Activated CD4-positive, alpha-beta T cell treated with anti-CD3 and anti-CD28 coated beads, Interleukin-2, amount 50 U/mL, for 24 hours (primary cell): ENCODE data around the gene SLC51A.
"Not testable (repeated sequence)": the region's sequence is repeated elsewhere in the genome, so short reads cannot be mapped to it uniquely, and the experiment has no call there.

Experiments used
- DNase-seq, 2 donors: peaks; one replicate each; pipeline ENCODE4 v3.0.0-alpha.2; 2020; ENCODE audit warnings: low read depth in 1 of 2, low spot score in 1 of 2

Gene SLC51A

DNA sequence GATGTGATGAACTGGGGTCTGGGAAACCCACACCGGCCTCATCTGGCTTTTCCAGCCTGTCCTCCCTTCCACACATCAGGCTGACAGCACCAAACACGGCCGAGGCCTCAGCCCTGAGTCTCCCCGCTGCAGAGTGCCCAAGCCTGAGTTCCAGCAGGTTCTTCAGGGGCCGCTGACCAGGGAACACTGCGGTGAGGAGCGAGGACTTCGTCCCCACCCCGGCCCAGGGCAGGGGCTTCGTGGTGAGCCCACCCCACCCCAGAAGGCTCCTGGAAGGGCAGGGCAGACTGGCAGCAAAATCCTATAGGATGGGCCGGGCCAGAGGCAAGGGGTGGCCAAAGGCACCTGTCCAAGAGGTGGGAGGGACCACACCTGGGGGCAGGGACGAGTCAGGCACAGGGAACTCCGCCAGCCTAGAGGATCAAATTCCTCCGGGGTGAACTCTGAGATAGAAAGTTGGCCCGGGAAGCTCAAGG, at the start of gene SLC51A:
Gene SLC51A, plus strand, starts transcription at position 446 of the 476 bp plus-strand sequence. CDS start 179 bp downstream, outside the sequence.
- DNase-seq = no peak

DNA sequence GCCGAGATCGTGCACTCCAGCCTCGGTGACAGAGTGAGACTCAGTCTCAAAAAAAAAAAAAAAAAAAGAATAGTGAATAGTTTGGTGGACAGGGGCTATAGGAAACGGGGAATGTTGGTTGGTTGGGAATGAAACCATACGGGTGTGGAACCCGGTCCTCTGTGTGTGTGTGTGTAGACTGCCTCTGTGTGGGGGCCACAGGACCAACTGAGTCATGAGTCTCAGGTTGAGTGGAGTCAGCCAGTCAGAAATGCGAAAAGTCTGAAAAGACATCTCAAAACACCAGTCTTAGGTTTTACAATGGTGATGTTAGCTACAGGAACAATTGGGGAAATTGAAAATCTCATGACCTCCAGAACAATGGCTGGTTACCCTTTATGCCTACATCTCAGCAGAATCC, 49.6 kb upstream of the SLC51A start:
- no peak for DNase-seq

DNA sequence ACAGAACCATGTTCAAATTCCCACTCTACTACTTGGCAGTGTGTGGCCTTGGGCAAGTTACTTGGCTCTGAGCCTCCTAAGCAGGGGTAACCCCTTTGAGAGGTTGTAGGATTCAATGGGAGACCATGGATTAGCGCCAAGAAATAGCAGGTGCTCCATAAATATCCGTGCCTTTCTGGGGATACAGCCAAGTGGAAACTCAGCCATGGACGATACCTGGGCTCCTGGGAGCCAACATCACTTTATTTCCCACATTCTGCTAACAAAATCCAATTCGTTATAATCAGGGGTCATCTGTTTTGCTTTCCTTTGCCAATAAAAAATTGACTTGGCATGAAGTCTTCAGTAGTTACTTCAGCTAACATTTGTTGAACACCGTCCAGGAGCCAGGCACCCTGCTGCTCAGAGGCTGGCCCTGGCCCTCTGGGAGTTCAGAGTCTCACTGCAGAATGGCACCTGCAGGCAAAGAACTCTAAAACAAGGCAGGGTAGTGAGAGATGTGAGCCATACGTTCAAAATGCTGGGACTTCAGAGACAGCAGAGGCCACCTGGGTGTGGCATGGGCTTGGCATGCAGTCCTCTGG, 47.4 kb upstream of the SLC51A start:
- DNase-seq = no peak

DNA sequence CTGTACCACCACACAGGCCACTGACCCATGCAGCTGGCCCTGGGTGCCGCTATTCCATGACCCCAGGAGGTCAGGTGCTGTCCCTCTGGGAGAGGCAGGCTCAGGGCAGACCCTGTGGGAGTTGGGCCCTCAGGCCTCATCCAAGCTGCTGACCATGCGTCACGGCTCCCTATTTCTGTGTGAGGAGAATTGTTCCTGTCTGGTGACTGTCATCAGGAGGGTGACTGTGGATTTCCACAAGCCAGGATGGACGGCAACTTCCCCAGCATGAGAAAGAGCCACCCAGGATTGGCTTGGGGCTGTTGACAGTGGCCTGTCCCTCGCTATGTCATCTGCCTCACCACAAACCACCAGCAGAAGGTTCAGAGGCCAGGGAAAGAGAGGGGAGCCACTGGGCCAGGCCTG, 46.5 kb upstream of the SLC51A start:
- no peak for DNase-seq

DNA sequence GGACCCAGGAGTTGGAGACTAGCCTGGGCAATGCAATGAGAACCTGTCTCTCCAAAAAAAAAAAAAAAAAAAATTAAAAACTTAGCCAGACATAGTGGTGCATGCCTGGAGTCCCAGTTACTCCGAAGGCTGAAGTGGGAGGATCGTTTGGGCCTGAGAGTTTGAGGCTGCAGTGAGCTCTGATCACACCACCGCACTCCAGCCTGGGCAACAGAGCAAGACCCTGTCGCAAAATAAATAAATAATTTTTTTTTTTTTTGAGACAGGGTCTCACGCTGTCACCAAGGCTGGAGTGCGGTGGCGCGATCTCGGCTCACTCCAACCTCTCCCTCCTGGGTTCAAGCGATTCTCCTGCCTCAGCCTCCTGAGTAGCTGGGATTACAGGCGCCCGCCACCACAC, 46.0 kb upstream of the SLC51A start:
- not testable (repeated sequence) for DNase-seq

DNA sequence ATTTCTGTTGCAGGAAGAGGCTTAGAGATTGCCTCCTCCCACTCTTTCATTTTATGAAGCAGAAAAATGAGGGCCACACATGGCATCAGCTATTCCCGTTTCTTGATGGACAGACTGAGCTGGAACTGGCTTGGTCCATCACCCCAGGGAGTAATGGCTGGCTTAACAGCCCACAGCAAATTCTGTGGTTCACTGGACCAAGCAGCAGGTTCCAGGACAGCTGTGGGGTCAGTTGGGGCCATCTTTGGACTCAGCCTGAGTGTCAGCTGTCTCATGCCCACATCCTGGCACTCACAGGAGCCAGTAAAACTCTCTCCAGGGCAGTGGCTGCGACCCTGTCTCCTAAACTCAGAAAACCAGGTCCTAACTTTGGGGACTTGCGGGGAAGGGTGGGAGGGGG, 41.7 kb upstream of the SLC51A start:
- no peak for DNase-seq

DNA sequence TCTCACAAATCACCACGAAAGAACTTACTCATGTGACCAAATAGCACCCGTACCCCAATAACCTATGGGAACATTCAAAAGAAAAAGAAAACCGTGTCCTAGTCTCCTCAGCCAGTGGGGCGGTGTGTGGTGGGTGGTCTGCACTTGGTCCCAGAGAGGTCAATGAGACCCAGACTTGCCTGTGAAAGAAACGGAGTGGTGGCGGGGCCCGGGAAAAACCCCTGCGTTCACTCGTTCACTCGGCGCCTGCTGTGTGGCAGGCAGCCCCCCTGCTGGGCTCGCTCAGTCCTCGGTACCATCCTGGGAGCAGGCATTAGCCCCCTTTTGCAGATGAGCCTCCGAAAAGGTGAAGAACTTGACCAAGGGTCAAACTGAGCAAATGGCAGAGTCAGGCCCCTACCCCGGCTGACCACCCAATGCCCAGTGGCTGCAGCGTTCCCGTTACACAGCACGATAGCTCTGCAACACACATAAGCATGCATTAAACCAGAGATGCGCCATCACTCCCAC, 41.2 kb upstream of the SLC51A start:
- DNase-seq = no peak

DNA sequence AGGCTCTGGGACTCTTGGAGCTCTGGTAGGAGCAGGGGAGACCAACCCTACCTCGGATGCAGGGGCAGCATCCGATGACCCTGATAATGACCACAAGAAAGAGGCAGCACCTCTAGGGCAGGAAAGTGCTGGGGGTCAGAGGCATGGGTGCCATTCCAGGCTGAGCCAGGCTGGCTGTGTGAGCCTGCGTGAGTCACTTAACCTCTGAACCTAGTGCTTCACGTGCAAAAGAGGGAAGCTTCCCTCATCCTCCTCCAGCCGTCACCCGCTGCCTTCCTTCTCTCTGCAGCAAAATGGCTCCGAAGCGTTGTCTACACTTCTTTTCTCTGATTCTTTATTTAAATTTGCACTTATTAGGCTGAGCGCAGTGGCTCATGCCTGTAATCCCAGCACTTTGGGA, 40.6 kb upstream of the SLC51A start:
- no peak for DNase-seq

DNA sequence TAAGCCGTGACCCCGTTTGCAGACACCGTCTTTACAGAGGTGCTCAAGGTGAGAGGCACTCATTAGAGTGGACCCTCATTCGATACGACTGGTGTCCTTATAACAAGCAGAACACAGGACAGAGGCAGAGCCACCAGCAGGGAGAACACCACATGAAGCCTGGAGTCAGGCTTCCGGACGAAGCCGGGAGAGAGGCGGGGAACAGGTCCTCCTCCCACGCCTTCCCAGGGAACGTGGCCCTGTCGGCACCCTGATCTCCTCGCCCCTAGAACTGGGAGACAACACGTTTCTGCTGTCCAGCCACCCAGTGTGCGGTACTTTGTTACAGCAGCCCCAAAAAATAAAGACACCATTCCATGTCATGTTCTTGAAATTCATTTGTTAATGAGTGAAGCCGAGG, 38.8 kb upstream of the SLC51A start:
- no peak for DNase-seq

DNA sequence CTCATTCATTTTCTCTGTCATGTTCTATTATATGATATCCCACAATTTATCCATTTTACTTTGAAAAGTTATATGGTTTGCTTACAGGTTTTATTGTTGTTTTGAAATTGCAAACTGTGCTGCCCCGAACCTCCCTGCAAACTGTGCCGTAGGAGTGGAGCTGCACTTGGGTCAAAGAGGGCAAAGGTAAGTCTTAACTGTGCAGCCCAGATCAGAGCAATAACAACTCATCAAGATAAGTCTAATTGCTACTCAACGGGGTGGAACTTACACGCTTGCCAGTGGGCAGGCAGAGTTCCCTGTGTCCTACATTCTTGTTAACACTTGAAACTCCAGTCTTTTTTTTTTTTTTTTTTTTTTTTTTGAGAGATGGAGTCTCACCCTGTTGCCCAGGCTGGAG, 38.4 kb upstream of the SLC51A start:
- no peak for DNase-seq

DNA sequence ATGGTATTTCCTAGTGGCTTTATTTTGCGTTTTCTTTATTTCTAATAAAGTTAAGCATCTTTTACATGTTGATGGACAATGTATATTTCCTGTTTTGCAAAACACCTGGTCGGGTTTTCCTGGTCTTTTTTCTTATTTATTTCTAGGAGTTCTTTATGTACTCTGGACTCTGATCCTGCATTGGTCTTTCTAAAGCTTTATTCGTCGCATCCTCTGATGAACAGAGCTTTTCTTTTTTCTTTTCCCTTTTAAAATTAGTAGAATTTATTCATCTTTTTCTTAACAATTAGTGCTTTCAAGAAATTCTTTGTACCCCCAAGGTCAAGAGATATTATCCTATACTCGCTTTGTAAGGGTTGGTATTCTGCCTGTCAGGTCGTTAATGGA, 37.3 kb upstream of the SLC51A start:
- DNase-seq = no peak

DNA sequence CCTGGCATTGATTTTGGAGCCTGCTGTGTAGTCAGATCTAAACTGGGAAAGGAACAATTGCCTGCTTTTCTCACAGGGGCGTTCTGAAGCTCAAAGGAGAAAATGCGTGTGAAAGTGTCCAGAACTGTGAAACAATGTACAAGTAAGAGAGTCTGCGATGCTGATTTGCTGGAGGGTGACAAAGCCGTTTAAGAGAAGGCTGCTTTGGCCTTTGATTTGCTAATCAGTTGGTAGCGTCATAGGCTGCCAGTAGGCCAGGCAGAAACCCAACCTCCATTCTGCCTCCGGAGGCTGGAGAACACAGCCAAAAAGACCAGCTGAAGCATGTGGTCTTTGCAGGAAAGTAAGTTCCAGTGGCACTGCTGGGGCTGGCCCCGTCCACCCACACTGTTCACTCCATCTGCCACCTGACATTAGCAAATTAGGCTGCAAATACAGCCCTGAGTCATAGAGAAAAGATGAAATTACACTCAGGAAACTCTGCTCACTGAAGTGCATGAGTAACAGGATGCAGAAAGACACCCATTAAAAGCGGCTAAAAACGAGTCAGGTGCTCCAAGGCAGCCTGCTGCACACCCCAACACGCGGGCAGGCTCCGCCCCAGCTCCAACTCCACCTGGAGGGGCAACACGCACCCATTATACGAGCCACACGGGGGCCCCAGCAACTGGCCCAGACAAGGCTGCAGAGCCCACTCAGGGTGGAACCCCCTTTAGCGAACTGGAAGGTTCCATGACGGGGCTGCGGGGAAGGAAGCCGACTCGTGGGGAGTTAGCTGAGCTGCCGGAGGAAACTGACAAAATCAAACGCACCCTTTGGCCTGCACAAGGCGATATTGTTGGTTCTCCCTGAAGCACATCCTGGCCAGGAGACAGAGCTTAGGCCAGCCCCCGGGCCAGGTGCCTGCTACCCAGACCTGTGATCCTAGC, 36.7 kb upstream of the SLC51A start:
- DNase-seq = peak; percentile 68 to 79

DNA sequence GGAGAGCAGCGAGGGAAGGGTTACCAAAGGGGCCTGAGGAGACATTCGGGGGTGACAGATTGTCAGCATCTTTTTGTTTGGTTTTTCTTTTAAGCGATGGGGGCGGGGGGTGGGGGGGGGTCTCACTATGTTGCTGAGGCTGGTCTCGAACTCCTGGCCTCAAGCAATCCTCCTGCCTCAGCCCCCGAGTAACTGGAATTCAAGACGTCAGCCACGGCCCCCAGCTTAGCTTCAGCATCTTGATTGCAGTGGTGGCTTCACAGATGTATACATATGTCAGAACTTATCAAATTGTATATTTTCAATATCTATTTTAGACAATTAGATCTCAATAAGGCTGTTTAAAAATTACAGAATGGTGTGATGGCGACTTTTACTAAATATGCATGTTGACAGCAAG, 36.0 kb upstream of the SLC51A start:
- no peak for DNase-seq

DNA sequence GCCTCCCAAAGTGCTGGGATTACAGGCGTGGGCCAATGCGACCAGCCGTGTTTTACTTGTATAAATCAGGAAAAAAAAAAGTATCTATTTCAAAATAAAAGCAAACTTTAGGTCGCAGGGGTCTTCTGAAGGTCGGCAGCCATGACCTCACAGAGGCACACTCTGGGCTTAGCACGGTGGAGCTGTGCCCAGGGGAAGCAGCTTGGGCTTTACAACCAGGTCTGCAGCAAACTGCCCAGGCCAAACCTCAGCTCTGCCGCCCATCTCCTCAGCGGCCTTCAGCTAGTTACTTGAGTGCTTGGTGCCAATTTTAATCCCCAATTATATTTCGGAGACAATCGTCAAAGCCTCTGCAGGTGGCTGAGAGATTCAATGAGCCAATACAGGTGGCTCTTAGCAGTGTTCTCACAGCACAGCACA, 35.2 kb upstream of the SLC51A start:
- DNase-seq = no peak

DNA sequence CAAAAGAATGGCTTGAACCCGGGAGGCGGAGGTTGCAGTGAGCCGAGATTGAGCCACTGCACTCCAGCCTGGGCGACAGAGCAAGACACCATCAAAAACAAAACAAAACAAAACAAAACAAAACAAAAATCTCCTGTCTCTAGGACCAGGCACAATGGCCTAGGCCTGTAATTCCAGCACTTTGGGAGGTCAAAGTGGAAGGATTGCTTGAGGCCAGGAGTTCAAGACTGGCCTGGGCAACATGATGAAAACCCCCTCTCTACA, 32.2 kb upstream of the SLC51A start:
- not testable (repeated sequence) for DNase-seq

DNA sequence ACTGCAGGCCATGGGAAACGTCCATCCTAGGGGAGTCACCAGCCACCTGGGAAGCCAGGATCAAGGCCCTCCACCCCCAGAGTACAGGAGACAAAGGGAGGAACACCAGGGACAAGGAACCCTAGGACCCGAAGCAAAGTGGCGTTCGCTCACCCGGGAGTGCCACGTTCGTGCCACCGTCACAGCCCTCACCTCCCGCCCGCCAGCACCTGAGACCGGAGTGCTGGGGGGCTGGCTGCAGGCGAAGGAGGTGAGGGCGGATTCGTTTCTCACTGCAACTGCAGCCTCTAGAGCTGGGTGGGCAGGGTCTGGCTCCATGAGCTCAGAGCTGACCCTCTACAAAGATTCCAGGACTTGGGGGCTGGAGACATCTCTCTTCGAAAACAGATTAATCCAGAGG, 31.5 kb upstream of the SLC51A start:
- no peak for DNase-seq

DNA sequence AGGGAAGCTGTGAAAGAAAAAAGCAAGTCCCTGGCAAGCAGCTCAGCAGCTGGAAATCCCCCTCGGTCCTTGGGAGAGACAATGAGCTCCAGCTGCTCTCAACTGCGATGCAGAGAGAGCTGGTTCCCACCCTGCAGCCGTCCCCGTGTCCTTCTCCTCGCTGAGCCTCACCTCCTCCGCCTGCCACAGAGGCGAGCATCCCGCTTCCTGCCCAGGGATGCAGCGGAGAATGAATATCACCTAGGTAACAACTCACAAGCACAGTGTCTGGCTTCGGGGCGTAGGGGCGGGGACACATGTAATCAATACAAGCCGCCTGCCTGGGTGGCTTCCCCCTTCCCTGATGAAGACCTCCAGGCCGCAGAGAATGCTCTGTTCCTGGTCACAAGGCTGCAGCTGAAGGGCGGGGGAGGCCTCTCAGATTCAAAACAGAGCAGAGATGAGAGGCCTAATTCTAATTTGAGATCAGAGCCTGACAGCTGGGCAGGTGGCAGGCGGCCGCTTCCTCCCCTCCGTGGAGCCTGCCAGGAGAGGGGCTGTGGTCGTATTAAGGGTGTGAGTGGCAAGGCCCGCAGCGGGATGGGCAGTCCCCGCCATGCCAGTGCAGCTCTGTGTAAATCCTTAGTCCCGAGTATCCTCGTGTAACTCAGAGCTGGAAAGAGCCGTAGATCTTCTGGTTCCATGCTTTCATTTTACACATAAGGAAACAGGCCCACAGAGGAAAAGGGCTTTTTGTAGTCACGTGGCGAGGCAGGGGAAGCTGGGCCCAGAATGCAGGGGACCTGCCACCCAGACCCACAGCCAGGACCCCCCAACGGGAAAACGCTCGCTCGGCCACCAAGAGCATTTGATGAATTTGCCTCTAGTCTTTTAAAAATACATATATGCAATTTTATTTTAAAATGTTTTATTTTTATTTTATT, 29.4 kb upstream of the SLC51A start:
- DNase-seq = no peak

DNA sequence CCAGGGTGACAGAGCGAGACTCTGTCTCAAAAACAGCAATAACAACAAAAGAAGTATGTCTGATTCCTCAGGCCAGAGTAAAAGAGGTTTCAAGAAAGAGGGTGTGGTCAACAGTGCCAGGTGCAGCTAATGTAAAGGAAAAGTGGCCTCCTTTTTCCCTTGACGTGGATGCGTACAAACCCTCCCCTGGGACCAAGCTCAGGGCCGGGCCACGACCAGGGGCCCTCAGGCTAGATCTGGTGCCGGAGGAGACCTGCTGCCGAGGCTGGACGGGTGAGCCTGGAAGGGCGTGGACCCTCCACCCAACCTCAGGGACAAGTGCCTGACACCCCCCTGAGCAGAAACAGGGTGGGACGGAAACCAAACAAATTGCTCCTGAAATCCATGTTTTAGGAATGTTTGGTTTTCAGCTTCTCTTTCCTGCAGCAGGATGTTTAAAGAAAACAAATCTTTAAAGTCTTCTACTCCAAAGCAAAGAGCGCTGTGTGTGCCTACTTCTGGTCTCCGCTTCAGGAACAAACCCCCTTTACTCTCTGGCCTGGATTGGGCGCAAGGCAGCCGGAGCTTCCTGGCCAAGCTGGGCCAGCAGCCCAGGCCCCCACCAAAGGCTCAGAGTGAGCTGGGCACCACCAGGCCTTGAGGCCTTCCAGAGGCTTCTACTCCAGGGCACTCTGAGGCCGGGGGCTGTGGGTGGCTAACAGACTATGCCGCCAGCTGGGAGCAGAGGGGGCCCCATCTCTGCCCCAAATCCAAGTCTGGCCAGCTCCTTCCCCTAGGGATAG, 26.6 kb upstream of the SLC51A start:
- no peak for DNase-seq

DNA sequence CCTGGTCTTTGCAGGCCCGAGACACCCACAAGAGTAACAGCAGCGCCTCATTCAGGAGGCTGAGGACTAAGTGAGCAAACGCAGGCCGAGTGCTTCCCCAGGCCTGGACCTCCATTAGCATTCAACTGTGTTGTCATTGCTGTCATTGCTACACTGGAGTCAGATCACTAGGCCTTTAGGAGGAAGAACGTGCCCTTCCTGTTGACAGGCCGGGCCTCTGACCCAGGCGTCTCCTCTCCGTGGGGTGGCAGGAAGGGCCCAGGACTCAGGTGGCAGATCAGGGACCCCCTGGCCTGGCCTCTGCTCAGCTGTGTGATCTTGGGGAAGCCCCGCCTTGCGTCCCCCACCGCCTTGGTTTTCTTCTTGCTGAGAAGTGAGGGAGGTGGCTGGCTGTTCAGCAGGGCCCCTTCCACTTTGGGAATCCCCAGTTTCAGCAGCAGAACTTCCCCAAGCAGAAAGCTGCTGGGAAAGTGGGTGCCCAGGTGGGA, 24.3 kb upstream of the SLC51A start:
- peak in 1 of 2 donors; percentile 29 for DNase-seq

DNA sequence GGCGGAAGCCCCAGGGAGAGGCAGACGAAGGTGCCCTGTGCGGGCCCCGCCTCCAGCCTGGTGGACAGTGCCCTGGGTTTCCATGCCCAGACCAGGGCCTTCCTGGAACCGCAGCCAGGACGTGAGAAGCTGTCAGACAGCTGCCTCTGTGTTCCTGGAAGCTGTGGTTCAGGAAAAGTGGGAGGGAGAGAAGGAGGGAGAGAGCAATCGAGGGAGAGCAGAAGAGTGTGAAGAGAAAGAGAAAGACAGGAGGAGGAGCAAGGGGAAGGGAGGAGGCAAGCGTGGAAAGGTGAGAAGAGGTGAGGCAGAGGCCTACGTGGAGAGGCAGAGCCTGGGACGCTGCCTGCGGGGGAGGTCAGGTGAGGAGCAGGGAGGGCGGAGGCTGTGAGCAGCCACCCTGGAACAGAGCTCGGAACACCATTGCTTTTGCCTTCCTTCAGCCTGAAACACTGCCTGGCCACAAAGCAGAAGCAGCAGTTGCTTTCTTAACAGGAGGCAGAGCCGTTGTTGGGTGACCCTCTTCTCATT, 23.7 kb upstream of the SLC51A start:
- DNase-seq = no peak
